HG03571 (cell line): ENCODE results near the gene HOXB1.

Source experiments
- ATAC-seq: cut with Tn5 transposase; IDR thresholded peaks from one replicate; pipeline ENCODE4 v1.9.1; 2021; ENCODE audit not compliant: unreplicated experiment

Gene HOXB1

GRCh38 chr17:48567646-48568354, 37.0 kb upstream of the HOXB1 start:
- no peak for ATAC-seq

- ATAC-seq = no peak
Observed at GRCh38 chr17:48567209-48567608, 36.4 kb upstream of the HOXB1 start.

GRCh38 chr17:48566717-48567116, 35.9 kb upstream of the HOXB1 start:
- no peak for ATAC-seq

- no peak for ATAC-seq
Observed at GRCh38 chr17:48565925-48566710, 35.3 kb upstream of the HOXB1 start.

- no peak for ATAC-seq
Observed at GRCh38 chr17:48565022-48565554, 34.3 kb upstream of the HOXB1 start.

GRCh38 chr17:48564188-48565021, 33.6 kb upstream of the HOXB1 start:
- ATAC-seq = no peak

GRCh38 chr17:48563867-48564187, 33.0 kb upstream of the HOXB1 start:
- ATAC-seq = no peak

- no peak for ATAC-seq
Observed at GRCh38 chr17:48563385-48563838, 32.6 kb upstream of the HOXB1 start.

- no peak for ATAC-seq
Observed at GRCh38 chr17:48562934-48563333, 32.1 kb upstream of the HOXB1 start.

- peak; percentile 60 for ATAC-seq
Observed at GRCh38 chr17:48561884-48562810, 31.3 kb upstream of the HOXB1 start.

- ATAC-seq = no peak
Observed at GRCh38 chr17:48559840-48560817, 29.3 kb upstream of the HOXB1 start.

GRCh38 chr17:48559122-48559839, 28.5 kb upstream of the HOXB1 start:
- ATAC-seq = no peak

- no peak for ATAC-seq
Observed at GRCh38 chr17:48558831-48559121, 28.0 kb upstream of the HOXB1 start.

GRCh38 chr17:48558057-48558830, 27.4 kb upstream of the HOXB1 start:
- no peak for ATAC-seq

- no peak for ATAC-seq
Observed at GRCh38 chr17:48556576-48557401, 26.0 kb upstream of the HOXB1 start.

GRCh38 chr17:48556229-48556575, 25.4 kb upstream of the HOXB1 start:
- no peak for ATAC-seq
